SK-N-DZ (cell line): Measurements from ENCODE around the gene HNF1B. TPM values are rescaled to one million over a fixed set of nuclear protein-coding genes. Genes with fewer than 3 reads are reported as not detected.
"Not testable (repeated sequence)": the region's sequence is repeated elsewhere in the genome, so short reads cannot be mapped to it uniquely, and the experiment has no call there.

Experiments used
- DNase-seq: peaks from one replicate; pipeline ENCODE4 v3.0.0-alpha.2; 2015; ENCODE audit warnings: low spot score
- polyA plus RNA-seq, 2 experiments: library from polyadenylated mRNA; depleted of rRNA; stranded (reverse); fragments of >200 nt; gene quantifications; 2 replicates each; pipeline ENCODE4 v1.2.3, GENCODE V29; 2014

HNF1B gene
- not detected in 2 replicates for polyA plus RNA-seq (2014; cell fraction: cytosol; rRNA removed)
- not detected in 2 replicates for polyA plus RNA-seq (2014; cell fraction: nucleus; rRNA removed)

GRCh38 chr17:37744961-37745800 is at the start of gene HNF1B:
TSS of gene HNF1B (minus strand) at chr17:37745059. CDS start at chr17:37744884, 175 bp downstream.
- no peak for DNase-seq

GRCh38 chr17:37792787-37793186 is 47.9 kb upstream of the HNF1B start:
- DNase-seq: no peak

GRCh38 chr17:37791447-37792399 is 46.9 kb upstream of the HNF1B start:
- DNase-seq: no peak

GRCh38 chr17:37789771-37790541 is 45.1 kb upstream of the HNF1B start:
- DNase-seq: no peak

- no peak for DNase-seq
Measured at GRCh38 chr17:37789021-37789565, 44.2 kb upstream of the HNF1B start.

- DNase-seq: no peak
Measured at GRCh38 chr17:37788526-37788925, 43.7 kb upstream of the HNF1B start.

GRCh38 chr17:37787055-37787757 is 42.3 kb upstream of the HNF1B start:
- DNase-seq: no peak

GRCh38 chr17:37786481-37786880 is 41.6 kb upstream of the HNF1B start:
- DNase-seq: no peak

- DNase-seq: not testable (repeated sequence)
Measured at GRCh38 chr17:37782460-37782859, 37.6 kb upstream of the HNF1B start.

- DNase-seq: no peak
Measured at GRCh38 chr17:37781451-37781850, 36.6 kb upstream of the HNF1B start.

- DNase-seq: no peak
Measured at GRCh38 chr17:37779554-37779953, 34.7 kb upstream of the HNF1B start.

GRCh38 chr17:37774504-37774903 is 29.6 kb upstream of the HNF1B start:
- no peak for DNase-seq

GRCh38 chr17:37772982-37773381 is 28.1 kb upstream of the HNF1B start:
- DNase-seq: no peak

GRCh38 chr17:37770631-37771518 is 26.0 kb upstream of the HNF1B start:
- peak; percentile 21 for DNase-seq

GRCh38 chr17:37769050-37769449 is 24.2 kb upstream of the HNF1B start:
- no peak for DNase-seq

GRCh38 chr17:37768438-37768837 is 23.6 kb upstream of the HNF1B start:
- no peak for DNase-seq

- DNase-seq: no peak
Measured at GRCh38 chr17:37766971-37767370, 22.1 kb upstream of the HNF1B start.

GRCh38 chr17:37764383-37764782 is 19.5 kb upstream of the HNF1B start:
- DNase-seq: no peak

- no peak for DNase-seq
Measured at GRCh38 chr17:37762666-37763065, 17.8 kb upstream of the HNF1B start.
